ENCODE data around the gene PCDH1. TPM values are rescaled to one million over a fixed set of nuclear protein-coding genes. Genes with fewer than 3 reads are reported as not detected.

Gene PCDH1
- total and polyA plus RNA-seq, 2 of the 8 experiments (the other 6 are each of a cell fraction or from before 2014, with no cell fraction given), result 101 to 102 TPM

DNA sequence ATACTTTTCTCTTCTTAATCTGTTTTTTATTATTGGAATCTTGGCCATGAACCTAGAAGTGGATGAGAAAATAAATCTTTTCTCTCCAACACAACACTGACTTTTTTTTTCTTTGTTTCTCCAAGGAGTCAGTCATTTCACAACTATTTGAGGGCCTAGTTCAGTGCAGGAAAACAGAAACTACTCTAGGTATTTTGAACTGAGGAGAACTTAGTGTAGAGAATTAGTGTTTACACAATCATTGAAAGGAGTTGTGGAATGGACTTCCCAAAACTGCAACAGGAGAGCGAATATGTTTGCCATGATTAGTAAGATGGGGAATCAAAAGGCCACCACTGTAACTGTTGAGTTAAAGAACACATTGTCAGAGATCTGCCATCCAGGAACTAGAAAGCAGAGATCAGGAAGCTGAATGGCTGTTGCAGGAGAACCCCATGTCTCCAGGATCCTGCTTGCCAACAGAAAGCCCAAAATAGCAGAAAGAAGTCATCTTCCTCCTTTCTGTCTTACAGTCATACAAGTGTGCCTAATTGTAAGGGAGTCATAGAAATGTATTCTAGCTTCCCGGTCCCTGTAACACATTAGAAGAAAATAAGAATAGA is 20.3 kb upstream of the PCDH1 start (continued):
- TF ChIP-seq SAP30 (IDR thresholded peaks at IDR 0.05; ENCODE audit: insufficient read depth, insufficient replicate concordance, low read length), result no peak
- TF ChIP-seq SIRT6 (IDR thresholded peaks at IDR 0.05; ENCODE audit: low read length), result no peak
- no peak for TF ChIP-seq CBX5 (IDR thresholded peaks at IDR 0.05; ENCODE audit: low read depth, low read length)
- no peak for TF ChIP-seq SUZ12 (IDR thresholded peaks at IDR 0.05; ENCODE audit: low read length)
- TF ChIP-seq POLR2AphosphoS5 (IDR thresholded peaks at IDR 0.05; ENCODE audit: low read depth, low read length), result no peak

Data from H1 (cell line).